SIG-M5 treated with dmso at 0.1 percent for 504 hours (cell line): ENCODE results near the gene SDSL.

ENCODE experiments used
- DNase-seq: peaks from one replicate; lab custom pipeline; 2025; ENCODE audit not compliant: unreplicated experiment; lab: John Stamatoyannopoulos, UW

Gene SDSL

GRCh38 chr12:113479216-113479589, 57.0 kb downstream of the SDSL start:
- DNase-seq: no peak

GRCh38 chr12:113479590-113480335, 57.6 kb downstream of the SDSL start:
- no peak for DNase-seq

- DNase-seq: no peak
Observed at GRCh38 chr12:113480336-113480971, 58.3 kb downstream of the SDSL start.

- no peak for DNase-seq
Observed at GRCh38 chr12:113482334-113482733, 60.2 kb downstream of the SDSL start.

- DNase-seq: no peak
Observed at GRCh38 chr12:113485330-113485729, 63.1 kb downstream of the SDSL start.

GRCh38 chr12:113486722-113487121, 64.5 kb downstream of the SDSL start:
- no peak for DNase-seq
